ENCODE results near the gene OR1M1. TPM values are rescaled to one million over a fixed set of nuclear protein-coding genes. Genes with fewer than 3 reads are reported as not detected.

OR1M1 gene
- not detected for total RNA-seq

GRCh38 chr19:9086761-9087160, at the start of gene OR1M1:
Gene OR1M1, plus strand, starts transcription at chr19:9087061. Its CDS starts 6,184 bp downstream, at chr19:9093245.
- intact Hi-C loops (cut with DNase I) = no loop called here
- no peak for TF ChIP-seq CTCF (IDR thresholded peaks at IDR 0.05)
- no peaks in the 10 kb centered on the region for H3K9me3 ChIP-seq
- H3K4me3 ChIP-seq = no peak within 1 kb of the TSS
- no peaks in the 10 kb centered on the region for H3K36me3 ChIP-seq
- no peak within 1 kb of the TSS for H3K27ac ChIP-seq
- DNase-seq = no peak
- no peaks in the 10 kb centered on the region for H3K27me3 ChIP-seq
- H3K4me1 ChIP-seq = no peaks in the 10 kb centered on the region
- H3K9ac ChIP-seq (ENCODE audit: low read depth in 2 of 2, low read length in 2 of 2) = no peak within 1 kb of the TSS

- no peak for DNase-seq
- no peaks in the 10 kb centered on the region for H3K4me1 ChIP-seq
- TF ChIP-seq CTCF (IDR thresholded peaks at IDR 0.05) = no peak
- H3K9me3 ChIP-seq = no peaks in the 10 kb centered on the region
- no peak overlapping the region for H3K27ac ChIP-seq
- intact Hi-C loops (cut with DNase I) = no loop called here
- H3K36me3 ChIP-seq = no peaks in the 10 kb centered on the region
- H3K4me3 ChIP-seq = no peak overlapping the region
- no peak overlapping the region for H3K9ac ChIP-seq (ENCODE audit: low read depth in 2 of 2, low read length in 2 of 2)
- H3K27me3 ChIP-seq = no peaks in the 10 kb centered on the region
Observed at GRCh38 chr19:9037400-9038062, 49.3 kb upstream of the OR1M1 start.

GRCh38 chr19:9039728-9040127, 47.1 kb upstream of the OR1M1 start:
- no peak overlapping the region for H3K9ac ChIP-seq (ENCODE audit: low read depth in 2 of 2, low read length in 2 of 2)
- H3K27ac ChIP-seq = no peak overlapping the region
- DNase-seq = no peak
- intact Hi-C loops (cut with DNase I) = no loop called here
- H3K4me1 ChIP-seq = no peaks in the 10 kb centered on the region
- no peaks in the 10 kb centered on the region for H3K9me3 ChIP-seq
- H3K4me3 ChIP-seq = no peak overlapping the region
- no peak for TF ChIP-seq CTCF (IDR thresholded peaks at IDR 0.05)
- no peaks in the 10 kb centered on the region for H3K36me3 ChIP-seq
- no peaks in the 10 kb centered on the region for H3K27me3 ChIP-seq

- intact Hi-C loops (cut with DNase I) = no loop called here
- H3K27me3 ChIP-seq = no peaks in the 10 kb centered on the region
- DNase-seq = no peak
- H3K4me3 ChIP-seq = no peak overlapping the region
- H3K36me3 ChIP-seq = no peaks in the 10 kb centered on the region
- no peak overlapping the region for H3K9ac ChIP-seq (ENCODE audit: low read depth in 2 of 2, low read length in 2 of 2)
- no peaks in the 10 kb centered on the region for H3K9me3 ChIP-seq
- no peaks in the 10 kb centered on the region for H3K4me1 ChIP-seq
- TF ChIP-seq CTCF (IDR thresholded peaks at IDR 0.05) = no peak
- no peak overlapping the region for H3K27ac ChIP-seq
Observed at GRCh38 chr19:9040131-9040530, 46.7 kb upstream of the OR1M1 start.

GRCh38 chr19:9041023-9041422, 45.8 kb upstream of the OR1M1 start:
- Histone ChIP-seq H3K9ac (ENCODE audit: low read depth in 2 of 2, low read length in 2 of 2) (no peak overlapping the region), H3K9me3 (no peaks in the 10 kb centered on the region), H3K36me3 (no peaks in the 10 kb centered on the region), H3K4me3 (no peak overlapping the region), H3K4me1 (no peaks in the 10 kb centered on the region), H3K27ac (no peak overlapping the region), H3K27me3 (no peaks in the 10 kb centered on the region)
- no peak for TF ChIP-seq CTCF (IDR thresholded peaks at IDR 0.05)
- no peak for DNase-seq
- intact Hi-C loops (cut with DNase I) = no loop called here

Measured in colonic mucosa (tissue), 4 donors.